HepG2 (cell line): ENCODE measurements around the gene STPG4. TPM values are rescaled to one million over a fixed set of nuclear protein-coding genes. Genes with fewer than 3 reads are reported as not detected.

Experiments
- ATF2 ChIP-seq: sonication (generic); formaldehyde crosslinking; IDR thresholded peaks from 2 replicates; pipeline ENCODE4 v1.4.0; 2020; ENCODE audit warnings: missing genetic modification reagents
- BRF2 ChIP-seq: sonication (generic); formaldehyde crosslinking; IDR thresholded peaks from 2 replicates; pipeline ENCODE4 v1.8.1; 2022; ENCODE audit warnings: mild to moderate bottlenecking, missing genetic modification reagents
- DMTF1 ChIP-seq: sonication (generic); formaldehyde crosslinking; IDR thresholded peaks from 2 replicates; pipeline ENCODE4 v1.4.0; 2020; ENCODE audit warnings: mild to moderate bottlenecking, missing genetic modification reagents
- MBNL3 ChIP-seq: fragments of 250-450 bp; sonication (Bioruptor Pico); conservative IDR thresholded peaks from 2 replicates; pipeline ENCODE4 v1.8.0; 2022; ENCODE audit warnings: mild to moderate bottlenecking, inconsistent platforms
- SNAPC5 ChIP-seq: sonication (generic); formaldehyde crosslinking; IDR thresholded peaks from 2 replicates; pipeline ENCODE4 v1.8.1; 2023; ENCODE audit warnings: mild to moderate bottlenecking, missing genetic modification reagents, borderline replicate concordance
- TEF ChIP-seq: sonication (generic); formaldehyde crosslinking; IDR thresholded peaks from 2 replicates; pipeline ENCODE4 v1.5.0; 2020; ENCODE audit warnings: missing genetic modification reagents
- ZC3H4 ChIP-seq: sonication (generic); formaldehyde crosslinking; IDR thresholded peaks from 2 replicates; pipeline ENCODE4 v1.4.0; 2020; ENCODE audit warnings: missing genetic modification reagents, borderline replicate concordance
- ZHX2 ChIP-seq, 2 experiments: sonication (generic) in 1 of 2; formaldehyde crosslinking in 1 of 2; IDR thresholded peaks; 2 replicates each; pipeline versions ENCODE4 v1.6.1 to v1.9.0; 2014 to 2022; ENCODE audit warnings: antibody characterized with exemption in 1 of 2, borderline replicate concordance in 1 of 2, inconsistent platforms in 1 of 2, low read depth in 1 of 2, missing genetic modification reagents in 1 of 2
- ZMYM2 ChIP-seq: sonication (generic); formaldehyde crosslinking; IDR thresholded peaks from 2 replicates; pipeline ENCODE4 v1.8.0; 2022; ENCODE audit warnings: mild to moderate bottlenecking, missing genetic modification reagents
- ZNF256 ChIP-seq: sonication (generic); formaldehyde crosslinking; conservative IDR thresholded peaks from 2 replicates; pipeline ENCODE4 v1.4.0; 2020; ENCODE audit warnings: missing genetic modification reagents
- ZNF83 ChIP-seq: sonication (generic); formaldehyde crosslinking; IDR thresholded peaks from 2 replicates; pipeline ENCODE4 v1.4.0; 2020; ENCODE audit warnings: missing genetic modification reagents, mild to moderate bottlenecking, borderline replicate concordance
- ZNF879 ChIP-seq: sonication (generic); formaldehyde crosslinking; IDR thresholded peaks from 2 replicates; pipeline ENCODE4 v1.8.1; 2023; ENCODE audit warnings: missing genetic modification reagents
- polyA plus RNA-seq, 8 experiments: library from polyadenylated mRNA; depleted of rRNA in 3 of 8; stranded (reverse) in 7 of 8; unstranded in 1 of 8; fragments of >200 nt; fragmentation: Illumina TruSeq in 4 of 8; extraction: Trizol in 4 of 8; gene quantifications; 2 replicates each; pipeline versions ENCODE4 v1.2.1 to v1.2.3, GENCODE V29; 2011 to 2016; ENCODE audit warnings: low read depth in 4 of 8, missing spikeins in 1 of 8, mixed read lengths in 1 of 8; ENCODE audit not compliant: insufficient read depth in 1 of 8
- total RNA-seq, 5 experiments: library from RNA; depleted of rRNA; stranded (reverse); fragments of >200 nt; fragmentation: Illumina TruSeq; extraction: Trizol; gene quantifications; 2 replicates each; pipeline ENCODE4 v1.2.3, GENCODE V29; 2016; ENCODE audit warnings: low read depth in 1 of 5

The STPG4 gene
- total and polyA plus RNA-seq, 2 of the 13 experiments (the other 11 are each of a cell fraction or from before 2014, with no cell fraction given), result 0.11 to 0.15 TPM

- TF ChIP-seq ZNF83 (CRISPR knock-in tag) (no peak), ZHX2 (IDR thresholded peaks at IDR 0.05; ENCODE audit: low read depth) (no peak), ZHX2 (CRISPR knock-in tag; IDR thresholded peaks at IDR 0.05; ENCODE audit: borderline replicate concordance) (no peak), TEF (CRISPR knock-in tag) (no peak), MBNL3 (CRISPR knock-in tag) (no peak), SNAPC5 (CRISPR knock-in tag) (0 out of 2 replicates have a peak, but pooled peaks have one; percentile 42), ZC3H4 (CRISPR knock-in tag) (no peak), ZNF879 (CRISPR knock-in tag) (no peak), BRF2 (no peak), ZNF256 (CRISPR knock-in tag) (no peak), ZMYM2 (CRISPR knock-in tag) (peak; percentile 90), ATF2 (CRISPR knock-in tag) (peak; percentile 99), DMTF1 (CRISPR knock-in tag) (no peak)
Measured at GRCh38 chr2:47076586-47077441, 78.3 kb downstream of the STPG4 start (continued).
